Suprapubic skin (tissue), 4 donors: ENCODE data around the gene IL36RN. TPM values are rescaled to one million over a fixed set of nuclear protein-coding genes. Genes with fewer than 3 reads are reported as not detected.

ENCODE experiments used
- DNase-seq, 2 donors: peaks; one replicate each; pipeline ENCODE4 v3.0.0-alpha.2; 2019; ENCODE audit warnings: low spot score in 2 of 2
- H3K27ac ChIP-seq: fragments of 200-600 bp; sonication (generic); one replicate; pipeline ENCODE4 v1.5.1; 2019
- H3K27me3 ChIP-seq: fragments of 200-600 bp; sonication (generic); one replicate; pipeline ENCODE4 v1.5.1; 2019
- H3K36me3 ChIP-seq: fragments of 200-600 bp; sonication (generic); one replicate; pipeline ENCODE4 v1.5.1; 2019
- H3K4me1 ChIP-seq: fragments of 200-600 bp; sonication (generic); one replicate; pipeline ENCODE4 v1.5.1; 2019
- H3K4me3 ChIP-seq: fragments of 200-600 bp; sonication (generic); one replicate; pipeline ENCODE4 v1.5.1; 2019; ENCODE audit warnings: mild to moderate bottlenecking
- H3K9me3 ChIP-seq: fragments of 200-600 bp; sonication (generic); one replicate; pipeline ENCODE4 v1.5.1; 2019
- CTCF ChIP-seq, 2 donors: fragments of 200-600 bp in 1 of 2; fragments of 450-650 bp in 1 of 2; sonication (generic) in 1 of 2; IDR thresholded peaks; one replicate each; pipeline ENCODE4 v1.5.1; 2016 to 2019; ENCODE audit warnings: antibody characterized with exemption in 2 of 2, mild to moderate bottlenecking in 1 of 2, moderate library complexity in 1 of 2
- EP300 ChIP-seq: sonication (generic); formaldehyde crosslinking; IDR thresholded peaks from one replicate; pipeline ENCODE4 v1.6.1; 2017; ENCODE audit warnings: antibody characterized with exemption
- POLR2A ChIP-seq, 2 donors: fragments of 450-650 bp; IDR thresholded peaks; one replicate each; pipeline ENCODE4 v1.6.1; 2017; ENCODE audit warnings: antibody characterized with exemption in 2 of 2, mild to moderate bottlenecking in 2 of 2, moderate library complexity in 2 of 2
- POLR2AphosphoS5 ChIP-seq, 3 donors: sonication (generic); formaldehyde crosslinking; IDR thresholded peaks; one replicate each; pipeline ENCODE4 v1.6.1; 2017; ENCODE audit warnings: antibody characterized with exemption in 3 of 3
- WGBS: methylation state at CpG from one replicate; pipeline ENCODE4 v1.1.5; 2018; 5-methylcytosine and 5-hydroxymethylcytosine counted together
- total RNA-seq, 4 donors: library from RNA; depleted of rRNA; stranded (reverse); fragments of >200 nt; gene quantifications; one replicate each; pipeline ENCODE4 v1.1.0, GENCODE V29; 2016

IL36RN gene
- 10 to 100 TPM in 3 of 4 donors, 1 to 10 TPM in 1; 7.7 to 73.9 (median 37.1) TPM for total RNA-seq

DNA sequence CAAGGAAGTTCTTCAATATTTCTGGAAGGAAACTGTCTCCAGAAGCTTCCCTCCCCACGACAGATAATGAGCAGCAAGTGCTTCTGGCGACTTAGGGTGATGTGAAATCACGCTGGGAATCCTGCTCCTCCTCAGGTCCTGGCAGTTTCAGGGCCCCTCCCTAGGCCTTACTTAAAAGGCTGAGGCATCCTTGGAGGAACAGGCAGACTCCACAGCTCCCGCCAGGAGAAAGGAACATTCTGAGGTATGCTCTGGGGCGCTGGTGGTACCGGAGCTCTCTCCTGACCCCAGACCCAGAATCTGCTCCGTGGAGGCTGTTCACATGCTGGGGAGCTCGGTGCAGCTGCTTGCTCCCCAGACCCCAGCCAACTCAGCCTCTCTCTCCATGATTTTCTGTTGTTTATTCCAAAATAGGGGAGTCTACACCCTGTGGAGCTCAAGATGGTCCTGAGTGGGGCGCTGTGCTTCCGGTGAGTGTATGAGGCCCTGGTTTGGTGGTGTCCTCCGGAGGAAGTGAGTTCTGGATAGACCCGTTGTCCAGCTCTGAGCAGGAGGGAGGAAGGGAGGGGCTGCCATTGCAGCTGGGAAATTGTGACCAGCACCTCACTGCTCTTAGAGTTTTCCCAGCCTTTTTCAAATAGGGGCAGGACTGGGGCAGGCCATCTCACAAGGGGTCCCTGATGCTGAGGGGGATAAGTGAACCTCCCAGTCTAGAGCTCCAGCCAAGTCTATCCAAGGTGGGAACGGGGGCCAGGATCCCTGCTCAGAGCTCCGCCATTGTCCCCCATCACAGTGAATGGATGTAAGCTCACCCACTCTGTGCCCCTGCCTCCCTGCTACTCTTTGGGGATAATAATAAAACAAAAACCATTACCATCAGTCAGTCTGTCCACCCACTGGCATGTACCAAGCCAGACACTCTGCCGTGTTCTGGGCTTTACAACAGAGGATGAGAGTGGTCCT is at the start of gene IL36RN:
IL36RN (plus strand) TSS at position 201 of the 963 bp plus-strand sequence; CDS start at position 442, 241 bp downstream.
- H3K4me3 ChIP-seq = no peak within 1 kb of the TSS
- no peak for DNase-seq
- H3K4me1 ChIP-seq = no peaks in the 10 kb centered on the region
- WGBS = 78% methylated on average over 9 of the region's 15 CpGs
- TF ChIP-seq EP300 = no peak
- peaks cover 3% of the 10 kb centered on the region for H3K27me3 ChIP-seq
- H3K36me3 ChIP-seq = no peaks in the 10 kb centered on the region
- peaks cover 9% of the 10 kb centered on the region for H3K9me3 ChIP-seq
- H3K27ac ChIP-seq = no peak within 1 kb of the TSS

GRCh38 chr2:113009622-113010021 is 49.4 kb upstream of the IL36RN start:
- H3K4me1 ChIP-seq = no peaks in the 10 kb centered on the region
- H3K9me3 ChIP-seq = no peaks in the 10 kb centered on the region
- 63% methylated on average over 1 of the region's 1 CpG for WGBS
- H3K27ac ChIP-seq = no peak overlapping the region
- no peak for TF ChIP-seq POLR2A (IDR thresholded peaks at IDR 0.05)
- no peak for TF ChIP-seq EP300
- no peak for TF ChIP-seq POLR2AphosphoS5 (IDR thresholded peaks at IDR 0.05)
- TF ChIP-seq CTCF (IDR thresholded peaks at IDR 0.05) = no peak
- no peak for DNase-seq
- no peaks in the 10 kb centered on the region for H3K36me3 ChIP-seq
- H3K4me3 ChIP-seq = no peak overlapping the region
- peaks cover 3% of the 10 kb centered on the region for H3K27me3 ChIP-seq

DNA sequence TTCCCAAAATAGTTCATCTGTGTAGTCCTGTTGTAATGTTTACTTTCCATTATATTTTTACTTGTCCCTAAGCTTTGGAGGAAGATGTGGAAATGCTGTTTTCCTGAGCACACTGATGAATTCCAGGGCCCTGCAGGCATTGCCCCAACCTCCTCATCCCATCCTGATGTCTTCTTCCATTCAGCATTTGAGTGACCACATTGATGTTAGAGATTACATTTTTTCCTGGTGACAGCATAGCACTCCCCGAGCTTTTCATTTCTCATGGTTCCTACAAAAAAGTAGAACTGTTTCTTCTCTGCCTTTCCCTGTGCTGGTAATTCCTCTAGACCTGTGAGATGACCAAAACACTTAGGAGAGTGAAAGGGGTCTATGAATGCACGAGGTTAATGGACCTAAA is 48.9 kb upstream of the IL36RN start:
- no peak overlapping the region for H3K27ac ChIP-seq
- TF ChIP-seq EP300 = no peak
- TF ChIP-seq CTCF (IDR thresholded peaks at IDR 0.05) = no peak
- no peak for TF ChIP-seq POLR2AphosphoS5 (IDR thresholded peaks at IDR 0.05)
- no peak for TF ChIP-seq POLR2A (IDR thresholded peaks at IDR 0.05)
- 44% methylated on average over 2 of the region's 2 CpGs for WGBS
- no peaks in the 10 kb centered on the region for H3K36me3 ChIP-seq
- DNase-seq = no peak
- no peaks in the 10 kb centered on the region for H3K4me1 ChIP-seq
- H3K4me3 ChIP-seq = no peak overlapping the region
- no peaks in the 10 kb centered on the region for H3K9me3 ChIP-seq
- H3K27me3 ChIP-seq = peaks cover 3% of the 10 kb centered on the region

- H3K27me3 ChIP-seq = peaks cover 7% of the 10 kb centered on the region
- 95% methylated on average over 1 of the region's 1 CpG for WGBS
- no peaks in the 10 kb centered on the region for H3K36me3 ChIP-seq
- no peaks in the 10 kb centered on the region for H3K9me3 ChIP-seq
- no peaks in the 10 kb centered on the region for H3K4me1 ChIP-seq
- TF ChIP-seq EP300 (no peak), POLR2AphosphoS5 (IDR thresholded peaks at IDR 0.05) (no peak), POLR2A (IDR thresholded peaks at IDR 0.05) (no peak), CTCF (IDR thresholded peaks at IDR 0.05) (no peak)
- H3K4me3 ChIP-seq = no peak overlapping the region
- no peak overlapping the region for H3K27ac ChIP-seq
- no peak for DNase-seq
Measured at GRCh38 chr2:113011108-113011507, 47.9 kb upstream of the IL36RN start.

GRCh38 chr2:113012436-113013335 is 46.3 kb upstream of the IL36RN start:
- Histone ChIP-seq H3K4me1 (no peaks in the 10 kb centered on the region), H3K9me3 (no peaks in the 10 kb centered on the region), H3K27ac (no peak overlapping the region), H3K36me3 (no peaks in the 10 kb centered on the region), H3K4me3 (no peak overlapping the region), H3K27me3 (peaks cover 7% of the 10 kb centered on the region)
- 73% methylated on average over 8 of the region's 8 CpGs for WGBS
- TF ChIP-seq CTCF (IDR thresholded peaks at IDR 0.05) (no peak), EP300 (no peak), POLR2A (IDR thresholded peaks at IDR 0.05) (no peak), POLR2AphosphoS5 (IDR thresholded peaks at IDR 0.05) (no peak)
- DNase-seq = no peak
